Measurements from ENCODE around the gene STK25.
"Not testable (repeated sequence)": the region's sequence is repeated elsewhere in the genome, so short reads cannot be mapped to it uniquely, and the experiment has no call there.

The STK25 gene

GRCh38 chr2:241514986-241515737, 6.8 kb upstream of the STK25 start:
- DNase-seq (ENCODE audit: extremely low spot score, insufficient read length, low read depth) (peak; percentile 30), FAIRE-seq (peak; percentile 81)

GRCh38 chr2:241514553-241514952, 6.2 kb upstream of the STK25 start:
- no peak for DNase-seq (ENCODE audit: extremely low spot score, insufficient read length, low read depth)
- FAIRE-seq = no peak

GRCh38 chr2:241511091-241511741, 2.8 kb upstream of the STK25 start:
- FAIRE-seq (no peak), DNase-seq (ENCODE audit: extremely low spot score, insufficient read length, low read depth) (no peak)

- DNase-seq (ENCODE audit: extremely low spot score, insufficient read length, low read depth) (no peak), FAIRE-seq (no peak)
Observed at GRCh38 chr2:241509155-241509784, 886 bp upstream of the STK25 start.

GRCh38 chr2:241507430-241508239, 749 bp downstream of the STK25 start:
- no peak for FAIRE-seq

GRCh38 chr2:241506793-241507429, 1.5 kb downstream of the STK25 start:
- FAIRE-seq (no peak), DNase-seq (ENCODE audit: extremely low spot score, insufficient read length, low read depth) (no peak)

More at GRCh38 chr2:241507430-241508239, 749 bp downstream of the STK25 start:
- DNase-seq (ENCODE audit: extremely low spot score, insufficient read length, low read depth) = peak; percentile 39

GRCh38 chr2:241506317-241506716, 2.1 kb downstream of the STK25 start:
- DNase-seq (ENCODE audit: extremely low spot score, insufficient read length, low read depth); FAIRE-seq: not testable (repeated sequence)

GRCh38 chr2:241505781-241506201, 2.6 kb downstream of the STK25 start:
- DNase-seq (ENCODE audit: extremely low spot score, insufficient read length, low read depth) (no peak), FAIRE-seq (no peak)

- FAIRE-seq (no peak), DNase-seq (ENCODE audit: extremely low spot score, insufficient read length, low read depth) (no peak)
Observed at GRCh38 chr2:241505086-241505780, 3.2 kb downstream of the STK25 start.

- no peak for FAIRE-seq
- DNase-seq (ENCODE audit: extremely low spot score, insufficient read length, low read depth) = no peak
Observed at GRCh38 chr2:241503776-241504392, 4.5 kb downstream of the STK25 start.

- FAIRE-seq (no peak), DNase-seq (ENCODE audit: extremely low spot score, insufficient read length, low read depth) (no peak)
Observed at GRCh38 chr2:241502281-241502680, 6.1 kb downstream of the STK25 start.

- no peak for DNase-seq (ENCODE audit: extremely low spot score, insufficient read length, low read depth)
- no peak for FAIRE-seq
Observed at GRCh38 chr2:241501551-241501950, 6.8 kb downstream of the STK25 start.

- no peak for DNase-seq (ENCODE audit: extremely low spot score, insufficient read length, low read depth)
- FAIRE-seq = no peak
Observed at GRCh38 chr2:241501099-241501541, 7.3 kb downstream of the STK25 start.

- no peak for FAIRE-seq
- DNase-seq (ENCODE audit: extremely low spot score, insufficient read length, low read depth) = no peak
Observed at GRCh38 chr2:241500431-241500975, 7.9 kb downstream of the STK25 start.

GRCh38 chr2:241500016-241500415, 8.4 kb downstream of the STK25 start:
- FAIRE-seq (no peak), DNase-seq (ENCODE audit: extremely low spot score, insufficient read length, low read depth) (no peak)

- DNase-seq (ENCODE audit: extremely low spot score, insufficient read length, low read depth) (no peak), FAIRE-seq (no peak)
Observed at GRCh38 chr2:241499146-241499965, 9.0 kb downstream of the STK25 start.

Data from GM18507 (cell line).